Upper lobe of right lung (tissue), 1 donor: ENCODE measurements around the gene SFTPB. TPM values are rescaled to one million over a fixed set of nuclear protein-coding genes. Genes with fewer than 3 reads are reported as not detected.
A peak's percentile ranks its signal among the peaks of the same experiment; 100 is the strongest.

Experiments
- ATAC-seq: fragments of 200-7000 bp; cut with Tn5 transposase; one replicate; pipeline ENCODE4 v1.9.1; 2020; ENCODE audit warnings: mild to moderate bottlenecking, moderate library complexity
- DNase-seq: peaks from one replicate; pipeline ENCODE4 v3.0.0-alpha.2; 2020
- H3K27ac ChIP-seq: fragments of 200-600 bp; one replicate; pipeline ENCODE4 v1.8.0; 2022
- H3K27me3 ChIP-seq: fragments of 200-600 bp; one replicate; pipeline ENCODE4 v1.8.0; 2022; ENCODE audit warnings: mild to moderate bottlenecking
- H3K36me3 ChIP-seq: fragments of 200-600 bp; one replicate; pipeline ENCODE4 v1.8.0; 2022
- H3K4me1 ChIP-seq: fragments of 200-600 bp; one replicate; pipeline ENCODE4 v1.8.0; 2022
- H3K4me3 ChIP-seq: fragments of 200-600 bp; one replicate; pipeline ENCODE4 v1.8.0; 2022; ENCODE audit warnings: mild to moderate bottlenecking
- H3K9me3 ChIP-seq: fragments of 200-600 bp; one replicate; pipeline ENCODE4 v1.8.0; 2022
- CTCF ChIP-seq: fragments of 200-600 bp; IDR thresholded peaks from one replicate; pipeline ENCODE4 v1.8.0; 2022; ENCODE audit warnings: antibody characterized with exemption
- intact Hi-C: fragments of 100-400 bp; cut with DNase I; formaldehyde crosslinking; loops from one replicate; pipeline ENCODE4 v1.11.0; 2022
- total RNA-seq: library from RNA; stranded (reverse); fragmentation: NEBNext Ultra II Directional; extraction: Animal tissue kit (Norgen Biotek cat#: 25700); gene quantifications from one replicate; pipeline ENCODE4 v1.2.1, GENCODE V29; 2021
- donor health status: DM: no; HTN: yes; CAD: no; lungs with severe emphysema.

Gene SFTPB
- total RNA-seq, 1 donor from 2014 or later: 14,872 TPM

- Histone ChIP-seq H3K9me3 (no peaks in the 10 kb centered on the region), H3K27ac (peak overlapping the region; percentile 77), H3K4me3 (no peak overlapping the region), H3K27me3 (no peaks in the 10 kb centered on the region), H3K4me1 (peaks cover 35% of the 10 kb centered on the region), H3K36me3 (no peaks in the 10 kb centered on the region)
- peak; percentile 99 for TF ChIP-seq CTCF
- intact Hi-C loops: no loop called here
- peak; percentile 95 for ATAC-seq
- peak; percentile 96 for DNase-seq
Measured at GRCh38 chr2:85678794-85679672, 11.0 kb upstream of the SFTPB start.

GRCh38 chr2:85678377-85678776 is 10.4 kb upstream of the SFTPB start:
- Histone ChIP-seq H3K9me3 (no peaks in the 10 kb centered on the region), H3K27ac (peak overlapping the region; percentile 77), H3K27me3 (no peaks in the 10 kb centered on the region), H3K4me3 (no peak overlapping the region), H3K36me3 (no peaks in the 10 kb centered on the region), H3K4me1 (peaks cover 41% of the 10 kb centered on the region)
- no peak for TF ChIP-seq CTCF
- intact Hi-C loops: no loop called here
- peak; percentile 53 for ATAC-seq
- no peak for DNase-seq

GRCh38 chr2:85675866-85676548 is 8.0 kb upstream of the SFTPB start:
- Histone ChIP-seq H3K4me3 (no peak overlapping the region), H3K9me3 (no peaks in the 10 kb centered on the region), H3K4me1 (peaks cover 41% of the 10 kb centered on the region), H3K36me3 (no peaks in the 10 kb centered on the region), H3K27ac (no peak overlapping the region), H3K27me3 (no peaks in the 10 kb centered on the region)
- DNase-seq (no peak), ATAC-seq (no peak)
- TF ChIP-seq CTCF: no peak
- intact Hi-C loops: no loop called here

GRCh38 chr2:85675427-85675826 is 7.4 kb upstream of the SFTPB start:
- no peak for ATAC-seq
- Histone ChIP-seq H3K27ac (no peak overlapping the region), H3K9me3 (no peaks in the 10 kb centered on the region), H3K36me3 (no peaks in the 10 kb centered on the region), H3K4me3 (no peak overlapping the region), H3K27me3 (no peaks in the 10 kb centered on the region), H3K4me1 (peaks cover 37% of the 10 kb centered on the region)
- TF ChIP-seq CTCF: no peak
- intact Hi-C loops: no loop called here
- peak; percentile 48 for DNase-seq

- Histone ChIP-seq H3K36me3 (no peaks in the 10 kb centered on the region), H3K27ac (peak overlapping the region; percentile 42), H3K4me1 (peaks cover 34% of the 10 kb centered on the region), H3K27me3 (no peaks in the 10 kb centered on the region), H3K4me3 (no peak overlapping the region), H3K9me3 (no peaks in the 10 kb centered on the region)
- ATAC-seq: no peak
- intact Hi-C loops: no loop called here
- DNase-seq: no peak
- no peak for TF ChIP-seq CTCF
Measured at GRCh38 chr2:85674417-85674816, 6.4 kb upstream of the SFTPB start.
